ENCODE results near the gene RFT1.
"Not testable (repeated sequence)": the region's sequence is repeated elsewhere in the genome, so short reads cannot be mapped to it uniquely, and the experiment has no call there.

RFT1 gene

GRCh38 chr3:53163444-53164387 is 33.5 kb upstream of the RFT1 start:
- no peak for DNase-seq (ENCODE audit: low read depth in 2 of 2)

DNA sequence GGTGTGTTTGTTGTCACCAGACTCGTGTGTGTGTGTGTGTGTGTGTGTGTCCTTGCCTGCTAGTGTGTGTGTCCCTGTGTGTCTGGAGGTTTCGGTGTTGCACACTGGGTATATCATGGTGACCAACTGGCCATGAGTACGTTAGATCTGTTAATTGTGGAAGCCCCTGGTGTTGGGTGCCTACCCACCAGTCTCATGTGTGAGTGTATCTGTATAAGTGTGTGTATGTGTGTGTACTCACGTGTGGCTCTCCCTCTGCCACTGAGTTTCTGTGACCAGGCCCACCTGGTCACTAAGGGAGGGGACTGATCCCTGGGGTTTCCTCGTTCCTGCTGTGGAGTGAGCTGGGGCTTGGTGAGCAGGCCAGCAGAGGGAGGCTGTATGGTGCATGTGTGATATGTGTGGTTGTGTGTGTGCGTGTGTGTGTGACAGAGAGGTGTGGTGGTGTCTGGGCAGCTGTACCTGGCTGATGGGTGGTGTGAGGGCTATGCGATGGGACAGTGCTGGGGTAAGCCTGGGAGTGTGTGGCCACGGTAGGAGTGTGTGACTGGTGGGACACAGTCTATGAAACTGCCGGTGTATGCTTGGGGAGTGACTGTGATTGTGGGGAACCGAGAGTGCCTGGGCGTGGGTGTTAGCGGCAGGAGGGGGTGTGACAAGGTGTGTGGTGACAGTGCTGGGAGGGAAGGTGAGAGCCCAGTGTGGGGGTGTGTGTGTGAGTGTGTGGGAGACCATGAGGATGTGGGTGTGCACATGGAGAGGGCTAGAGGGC is 32.6 kb upstream of the RFT1 start:
- DNase-seq (ENCODE audit: low read depth in 2 of 2): peak; percentile 42 to 53

DNA sequence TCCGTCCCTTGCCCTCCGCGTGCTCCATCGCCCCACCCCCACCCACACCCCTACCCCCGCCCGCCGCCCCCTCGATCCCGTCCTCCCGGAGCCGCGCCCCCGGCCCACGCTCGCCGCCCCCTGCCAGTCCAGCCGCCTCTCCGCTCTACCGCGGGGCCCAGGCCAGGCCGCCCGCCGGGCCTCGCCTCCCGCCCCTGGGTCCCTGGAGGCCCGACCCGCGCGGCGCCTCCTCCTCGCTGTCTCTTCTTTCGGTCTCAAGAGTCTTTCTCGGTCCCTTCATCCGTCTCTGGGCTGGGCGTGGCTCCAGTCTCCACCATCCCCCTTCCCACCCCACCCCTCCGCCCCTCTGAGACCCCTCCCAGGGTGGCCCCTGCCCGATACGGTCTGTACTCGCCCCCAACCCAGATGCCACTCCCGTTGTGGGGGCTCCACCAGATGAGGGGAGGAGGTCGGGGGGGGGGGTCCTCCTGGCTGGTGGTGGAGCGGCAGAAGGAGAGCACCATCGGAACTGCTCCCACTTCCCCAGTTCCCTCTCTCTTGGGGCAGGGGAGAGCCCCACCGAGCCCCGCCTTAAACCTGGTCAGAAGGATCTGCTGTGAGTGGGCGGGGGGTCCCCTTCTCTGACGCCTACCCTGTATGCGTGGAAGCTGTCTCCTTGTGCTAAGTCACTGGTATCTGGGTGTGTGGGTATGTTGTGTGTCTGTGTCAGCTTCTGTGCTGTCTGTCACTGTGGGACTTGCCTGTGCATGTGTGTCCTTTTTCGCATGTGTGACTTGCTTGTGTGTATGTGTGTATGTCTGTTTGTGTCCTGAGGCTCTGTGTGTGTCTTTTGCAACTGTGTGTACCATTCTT is 31.8 kb upstream of the RFT1 start:
- DNase-seq (ENCODE audit: low read depth in 2 of 2): peak; percentile 32 to 44

- DNase-seq (ENCODE audit: low read depth in 2 of 2): no peak
These were observed 31.2 kb upstream of the RFT1 start for GRCh38 chr3:53161450-53161819.

- peak; percentile 46 to 64 for DNase-seq (ENCODE audit: low read depth in 2 of 2)
These were observed 30.6 kb upstream of the RFT1 start, which contains the start of gene PRKCD for GRCh38 chr3:53160660-53161449. TSS of gene PRKCD (plus strand) at chr3:53161209. CDS start at chr3:53178423, 17,214 bp downstream.

GRCh38 chr3:53160061-53160659 is 29.9 kb upstream of the RFT1 start:
- DNase-seq (ENCODE audit: low read depth in 2 of 2): no peak

- DNase-seq (ENCODE audit: low read depth in 2 of 2): no peak
These were observed 29.2 kb upstream of the RFT1 start for GRCh38 chr3:53159156-53160060.

- DNase-seq (ENCODE audit: low read depth in 2 of 2): no peak
These were observed 28.5 kb upstream of the RFT1 start for GRCh38 chr3:53158765-53159155.

DNA sequence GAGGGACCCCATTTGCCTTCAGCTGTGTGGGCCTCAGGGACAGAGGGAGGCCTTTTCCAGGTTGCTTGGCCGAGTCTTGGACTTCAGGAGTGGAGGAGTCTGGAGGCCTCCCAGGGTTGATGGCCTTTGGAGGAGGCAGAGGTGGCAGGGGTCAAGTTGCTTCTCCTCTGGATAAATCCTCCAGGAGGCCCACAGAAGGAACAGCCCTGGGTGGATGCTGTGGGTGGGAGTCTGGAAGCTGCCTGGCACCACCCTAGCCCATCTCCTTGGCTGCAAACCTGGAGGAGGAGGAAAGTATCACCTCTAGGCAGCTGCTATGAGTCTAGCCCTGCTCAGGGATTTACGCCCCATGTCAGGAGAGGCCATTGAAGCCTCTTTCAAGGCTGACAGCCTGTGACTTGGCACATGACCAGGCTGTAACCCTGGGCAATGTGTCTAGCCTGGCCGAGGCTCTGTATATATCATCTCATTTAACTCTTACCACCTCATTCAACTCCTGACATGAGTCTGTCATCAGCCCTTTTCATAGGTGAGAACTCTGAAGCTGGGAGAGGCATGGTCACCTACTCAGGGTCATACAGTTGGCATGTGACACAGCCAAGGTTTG is 27.8 kb upstream of the RFT1 start:
- no peak for DNase-seq (ENCODE audit: low read depth in 2 of 2)

DNA sequence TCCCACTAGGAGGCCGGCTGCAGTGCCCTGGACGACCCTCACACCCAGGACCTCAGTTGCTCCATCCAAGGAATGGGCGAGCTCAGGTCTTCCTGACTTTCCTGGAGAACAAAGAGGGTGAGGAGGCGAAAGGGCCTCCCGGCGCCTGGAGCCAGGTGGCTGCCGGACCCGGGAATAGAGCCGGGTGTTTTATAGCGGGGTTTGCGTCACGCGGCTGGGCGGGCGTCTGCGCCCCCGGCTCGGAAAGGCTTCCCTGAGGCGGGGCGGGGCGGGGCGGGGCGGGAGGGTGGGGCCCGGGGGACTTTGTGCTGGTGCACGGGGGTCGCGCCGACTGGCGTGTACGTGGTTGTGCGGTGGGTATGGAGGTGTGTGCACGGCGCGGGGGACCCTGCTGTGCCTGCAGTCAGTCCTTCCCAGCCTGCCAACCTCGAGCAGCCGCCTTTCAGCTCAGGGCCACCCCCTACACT is 26.2 kb upstream of the RFT1 start:
- DNase-seq (ENCODE audit: low read depth in 2 of 2): no peak

GRCh38 chr3:53155760-53156159 is 25.5 kb upstream of the RFT1 start:
- DNase-seq (ENCODE audit: low read depth in 2 of 2): no peak

- DNase-seq (ENCODE audit: low read depth in 2 of 2): no peak
These were observed 24.6 kb upstream of the RFT1 start for GRCh38 chr3:53154881-53155285.

DNA sequence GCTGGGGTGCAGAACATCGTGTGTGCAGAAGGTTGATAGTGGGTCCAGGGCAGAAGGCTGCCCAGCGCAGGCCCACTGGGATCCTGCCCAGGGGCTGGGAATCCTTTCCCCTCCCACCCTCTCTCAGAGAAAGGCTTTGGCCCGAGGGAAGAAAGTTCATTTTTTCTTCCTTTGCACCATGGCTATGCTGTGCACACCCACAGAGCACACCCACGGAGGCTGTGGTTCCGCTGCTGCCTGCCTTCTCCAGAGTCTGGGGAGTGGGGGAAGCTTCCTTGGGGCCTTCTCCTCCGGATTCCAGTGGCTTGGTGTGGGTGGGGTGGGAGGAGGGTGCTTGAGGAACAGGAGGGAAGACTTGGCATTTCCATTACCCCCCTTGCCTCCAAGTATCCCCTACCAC is 23.7 kb upstream of the RFT1 start:
- no peak for DNase-seq (ENCODE audit: low read depth in 2 of 2)

GRCh38 chr3:53153264-53153823 is 23.1 kb upstream of the RFT1 start:
- no peak for DNase-seq (ENCODE audit: low read depth in 2 of 2)

- DNase-seq (ENCODE audit: low read depth in 2 of 2): no peak
These were observed 21.8 kb upstream of the RFT1 start for GRCh38 chr3:53151870-53152660.

GRCh38 chr3:53151465-53151864 is 21.2 kb upstream of the RFT1 start:
- DNase-seq (ENCODE audit: low read depth in 2 of 2): no peak

DNA sequence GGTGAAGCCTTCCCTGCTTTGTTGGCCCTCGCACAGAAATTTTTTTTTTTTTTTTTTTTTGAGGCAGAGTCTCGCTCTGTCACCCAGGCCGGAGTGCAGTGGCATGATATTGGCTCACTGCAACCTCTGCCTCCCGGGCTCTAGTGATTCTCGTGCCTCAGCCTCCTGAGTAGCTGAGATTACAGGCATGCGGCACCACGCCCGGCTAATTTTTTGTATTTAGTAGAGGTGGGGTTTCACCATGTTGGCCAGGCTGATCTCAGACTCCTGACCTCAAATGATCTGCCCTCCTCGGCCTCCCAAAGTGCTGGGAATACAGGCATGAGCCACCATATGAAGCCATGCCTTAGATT is 20.8 kb upstream of the RFT1 start:
- not testable (repeated sequence) for DNase-seq (ENCODE audit: low read depth in 2 of 2)
